A549 (cell line): ENCODE results near the gene MMP14. TPM values are rescaled to one million over a fixed set of nuclear protein-coding genes. Genes with fewer than 3 reads are reported as not detected.

Source experiments
- ATAC-seq, 2 experiments: fragments of 200-7000 bp in 1 of 2; fragments of >200 bp in 1 of 2; cut with Nextera tagmentation in 1 of 2; cut with Tn5 transposase in 1 of 2; 3 replicates each; pipeline versions ENCODE4 v1.8.0 to v1.9.1; 2018 to 2020; ENCODE audit warnings: mild to moderate bottlenecking in 1 of 2, moderate library complexity in 1 of 2
- CTCF ChIA-PET: fragments of 300-600 bp; sonication (Branson Sonifier 250); formaldehyde crosslinking; extraction: SDS; loops from one replicate; lab custom pipeline; 2021; ENCODE audit warnings: antibody characterized with exemption, inconsistent platforms; lab: Yijun Ruan, JAX
- POLR2A ChIA-PET: fragments of 350-600 bp; formaldehyde crosslinking; extraction: SDS; loops from one replicate; lab custom pipeline; 2021; ENCODE audit warnings: antibody characterized with exemption, inconsistent platforms; lab: Yijun Ruan, JAX
- DNase-seq, 2 experiments: peaks; one replicate each; pipeline versions ENCODE4 v3.0.0 to v3.0.0-alpha.2; 2011 to 2016; ENCODE audit warnings: low read depth in 1 of 2, low spot score in 1 of 2
- FAIRE-seq: peaks from 2 replicates; lab custom pipeline; 2011; peaks lifted over from hg19 to GRCh38; lab: Jason Lieb, UNC
- H3K27ac ChIP-seq, 2 experiments: fragments of >200 bp; sonication (Bioruptor Twin); formaldehyde crosslinking; 3 replicates each; pipeline ENCODE4 v1.5.1; 2016 to 2017
- H3K4me1 ChIP-seq: fragments of >200 bp; sonication (Bioruptor Twin); formaldehyde crosslinking; 3 replicates; pipeline ENCODE4 v1.6.1; 2016
- H3K4me2 ChIP-seq: fragments of >200 bp; sonication (Bioruptor Twin); formaldehyde crosslinking; 3 replicates; pipeline ENCODE4 v1.6.1; 2016
- H3K4me3 ChIP-seq: fragments of >200 bp; sonication (Bioruptor Twin); formaldehyde crosslinking; 3 replicates; pipeline ENCODE4 v1.5.1; 2016
- H3K9me3 ChIP-seq: fragments of >200 bp; sonication (Bioruptor Twin); formaldehyde crosslinking; 3 replicates; pipeline ENCODE4 v1.6.1; 2016
- CBX8 ChIP-seq: fragments of 200-600 bp; sonication (generic); IDR thresholded peaks from 2 replicates; pipeline ENCODE4 v1.6.1; 2016
- CEBPB ChIP-seq, 2 experiments: fragments of >200 bp in 1 of 2; sonication (Bioruptor Twin) in 1 of 2; formaldehyde crosslinking in 1 of 2; IDR thresholded peaks; 2 replicates each; pipeline ENCODE4 v1.6.1; 2012 to 2016
- CHD2 ChIP-seq: fragments of 150-350 bp; IDR thresholded peaks from 2 replicates; pipeline ENCODE4 v1.6.1; 2014; ENCODE audit warnings: low read length; ENCODE audit not compliant: partially characterized antibody
- EHF ChIP-seq: fragments of 250-450 bp; sonication (Bioruptor Pico); IDR thresholded peaks from 2 replicates; pipeline ENCODE4 v1.5.0; 2020; ENCODE audit warnings: mild to moderate bottlenecking
- EHMT2 ChIP-seq: fragments of 200-600 bp; sonication (generic); IDR thresholded peaks from 2 replicates; pipeline ENCODE4 v1.6.1; 2016; ENCODE audit warnings: antibody characterized with exemption, low read depth, mild to moderate bottlenecking, moderate library complexity
- HEYL ChIP-seq: fragments of 250-450 bp; sonication (Bioruptor Pico); IDR thresholded peaks from 2 replicates; pipeline ENCODE4 v1.8.0; 2021; ENCODE audit warnings: mild to moderate bottlenecking, moderate library complexity
- HOXB13 ChIP-seq: fragments of 250-450 bp; sonication (Bioruptor Pico); IDR thresholded peaks from 2 replicates; pipeline ENCODE4 v1.5.0; 2020; ENCODE audit warnings: low read depth, mild to moderate bottlenecking, moderate library complexity
- JUN ChIP-seq, 2 experiments: fragments of >200 bp; sonication (Bioruptor Twin); formaldehyde crosslinking; IDR thresholded peaks; 2 replicates in 1 of 2; 3 replicates in 1 of 2; pipeline ENCODE4 v1.6.1; 2016 to 2017
- KDM5A ChIP-seq: fragments of 200-600 bp; sonication (generic); IDR thresholded peaks from 2 replicates; pipeline ENCODE4 v1.6.1; 2016; ENCODE audit warnings: antibody characterized with exemption, mild to moderate bottlenecking
- MAFK ChIP-seq: fragments of 450-650 bp; IDR thresholded peaks from 2 replicates; pipeline ENCODE4 v1.6.1; 2014; ENCODE audit not compliant: partially characterized antibody
- MAZ ChIP-seq: fragments of 150-350 bp; IDR thresholded peaks from 2 replicates; pipeline ENCODE4 v1.6.1; 2014; ENCODE audit warnings: antibody characterized with exemption, low read depth, low read length, borderline replicate concordance
- MYC ChIP-seq: IDR thresholded peaks from 2 replicates; pipeline ENCODE4 v1.6.1; 2012; ENCODE audit warnings: mild to moderate bottlenecking, inconsistent platforms, low read length, improper control_type of control experiment, borderline replicate concordance
- NFE2L2 ChIP-seq: fragments of 150-350 bp; conservative IDR thresholded peaks from 2 replicates; pipeline ENCODE4 v1.6.1; 2014; ENCODE audit warnings: low read length
- RCOR1 ChIP-seq: fragments of 150-350 bp; IDR thresholded peaks from 2 replicates; pipeline ENCODE4 v1.6.1; 2014; ENCODE audit warnings: antibody characterized with exemption, low read length, low read depth
- RFX5 ChIP-seq: fragments of 450-650 bp; IDR thresholded peaks from 2 replicates; pipeline ENCODE4 v1.7.1; 2014; ENCODE audit warnings: antibody characterized with exemption, mild to moderate bottlenecking, moderate library complexity
- SMC3 ChIP-seq: fragments of >200 bp; sonication (Bioruptor Twin); formaldehyde crosslinking; IDR thresholded peaks from 3 replicates; pipeline ENCODE4 v1.6.1; 2018; ENCODE audit warnings: inconsistent platforms
- USF2 ChIP-seq: fragments of 450-650 bp; IDR thresholded peaks from 2 replicates; pipeline ENCODE4 v1.6.1; 2014; ENCODE audit warnings: antibody characterized with exemption
- ZNF302 ChIP-seq: fragments of 250-450 bp; sonication (Bioruptor Pico); IDR thresholded peaks from 2 replicates; pipeline ENCODE4 v1.9.0; 2021; ENCODE audit warnings: inconsistent platforms, mild to moderate bottlenecking, moderate library complexity
- WGBS: methylation state at CpG from one replicate; pipeline ENCODE4 v1.1.6; 2017; ENCODE audit errors: missing lambda C conversion rate; 5-methylcytosine and 5-hydroxymethylcytosine counted together
- polyA plus RNA-seq, 4 experiments: library from polyadenylated mRNA; depleted of rRNA in 3 of 4; stranded (reverse); fragments of >200 nt; fragmentation: RNase III in 1 of 4; extraction: RNeasy Plus Mini Kit Qiagen cat#74134 plus additional on column Dnase treatment in 1 of 4; gene quantifications; 2 replicates in 3 of 4; 3 replicates in 1 of 4; pipeline ENCODE4 v1.2.3, GENCODE V29; 2011 to 2017
- TF ChIP-seq, protein P1 (sequence below): fragments of >200 bp; sonication (Bioruptor Twin); formaldehyde crosslinking; IDR thresholded peaks from 3 replicates; pipeline ENCODE4 v1.6.1; 2016
- TF ChIP-seq, protein P2 (sequence below): fragments of >200 bp; sonication (Bioruptor Twin); formaldehyde crosslinking; IDR thresholded peaks from 3 replicates; pipeline ENCODE4 v1.5.1; 2016
- TF ChIP-seq, protein P3 (sequence below): IDR thresholded peaks from 2 replicates; pipeline ENCODE4 v1.6.1; 2012; ENCODE audit warnings: low read depth, borderline replicate concordance

Gene MMP14
- polyA plus RNA-seq, 2 of the 4 experiments (the other 2 are of a cell fraction) = 1.5 to 1.9 TPM

GRCh38 chr14:22794551-22794951 is 41.8 kb upstream of the MMP14 start:
- CTCF ChIA-PET = interaction anchor here (0.6 to 1.6 kb wide), 3 partner anchors 18 to 187 kb away, joined by 3 to 9 read pairs (median 5); no protein-coding TSS in a partner anchor
- Histone ChIP-seq H3K4me1 (peaks cover 28% of the 10 kb centered on the region), H3K4me3 (no peak overlapping the region)

GRCh38 chr14:22796087-22796707 is 40.2 kb upstream of the MMP14 start:
- peaks cover 18% of the 10 kb centered on the region for H3K4me1 ChIP-seq
- FAIRE-seq = no peak
- TF ChIP-seq EHMT2 (no peak), RFX5 (no peak), USF2 (no peak)
- ChIA-PET POLR2A (no interaction called here), CTCF (interaction anchor here (0.9 to 1.5 kb wide), 4 partner anchors 15 to 112 kb away, joined by 3 to 4 read pairs (median 4); no protein-coding TSS in a partner anchor)
- WGBS = 24% methylated on average over 4 of the region's 5 CpGs
- ATAC-seq = no peak; a peak in 1 of 6 replicates
- H3K9me3 ChIP-seq = no peaks in the 10 kb centered on the region
- DNase-seq = no peak
- no peak overlapping the region for H3K4me3 ChIP-seq
- H3K4me2 ChIP-seq = peak overlapping the region; percentile 28; the same call in 1 of the 3 replicates
- peak overlapping the region; percentile 13; a peak in 3 of 6 replicates for H3K27ac ChIP-seq

More at GRCh38 chr14:22794551-22794951, 41.8 kb upstream of the MMP14 start:
- ATAC-seq = no peak
- TF ChIP-seq HOXB13 (CRISPR knock-in tag) (no peak), MYC (no peak), CBX8 (no peak)
- TF ChIP-seq, protein P1, sequence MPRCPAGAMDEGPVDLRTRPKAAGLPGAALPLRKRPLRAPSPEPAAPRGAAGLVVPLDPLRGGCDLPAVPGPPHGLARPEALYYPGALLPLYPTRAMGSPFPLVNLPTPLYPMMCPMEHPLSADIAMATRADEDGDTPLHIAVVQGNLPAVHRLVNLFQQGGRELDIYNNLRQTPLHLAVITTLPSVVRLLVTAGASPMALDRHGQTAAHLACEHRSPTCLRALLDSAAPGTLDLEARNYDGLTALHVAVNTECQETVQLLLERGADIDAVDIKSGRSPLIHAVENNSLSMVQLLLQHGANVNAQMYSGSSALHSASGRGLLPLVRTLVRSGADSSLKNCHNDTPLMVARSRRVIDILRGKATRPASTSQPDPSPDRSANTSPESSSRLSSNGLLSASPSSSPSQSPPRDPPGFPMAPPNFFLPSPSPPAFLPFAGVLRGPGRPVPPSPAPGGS = no peak
- TF ChIP-seq, protein P2, sequence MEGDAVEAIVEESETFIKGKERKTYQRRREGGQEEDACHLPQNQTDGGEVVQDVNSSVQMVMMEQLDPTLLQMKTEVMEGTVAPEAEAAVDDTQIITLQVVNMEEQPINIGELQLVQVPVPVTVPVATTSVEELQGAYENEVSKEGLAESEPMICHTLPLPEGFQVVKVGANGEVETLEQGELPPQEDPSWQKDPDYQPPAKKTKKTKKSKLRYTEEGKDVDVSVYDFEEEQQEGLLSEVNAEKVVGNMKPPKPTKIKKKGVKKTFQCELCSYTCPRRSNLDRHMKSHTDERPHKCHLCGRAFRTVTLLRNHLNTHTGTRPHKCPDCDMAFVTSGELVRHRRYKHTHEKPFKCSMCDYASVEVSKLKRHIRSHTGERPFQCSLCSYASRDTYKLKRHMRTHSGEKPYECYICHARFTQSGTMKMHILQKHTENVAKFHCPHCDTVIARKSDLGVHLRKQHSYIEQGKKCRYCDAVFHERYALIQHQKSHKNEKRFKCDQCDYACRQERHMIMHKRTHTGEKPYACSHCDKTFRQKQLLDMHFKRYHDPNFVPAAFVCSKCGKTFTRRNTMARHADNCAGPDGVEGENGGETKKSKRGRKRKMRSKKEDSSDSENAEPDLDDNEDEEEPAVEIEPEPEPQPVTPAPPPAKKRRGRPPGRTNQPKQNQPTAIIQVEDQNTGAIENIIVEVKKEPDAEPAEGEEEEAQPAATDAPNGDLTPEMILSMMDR = no peak
- no peak overlapping the region for H3K27ac ChIP-seq
- no peak overlapping the region for H3K4me2 ChIP-seq
- no peak for DNase-seq
- 75% methylated on average over 7 of the region's 7 CpGs for WGBS
- H3K9me3 ChIP-seq = no peaks in the 10 kb centered on the region
- POLR2A ChIA-PET = no interaction called here
- FAIRE-seq = no peak

GRCh38 chr14:22797017-22797917 is 39.1 kb upstream of the MMP14 start:
- H3K4me1 ChIP-seq = peaks cover 18% of the 10 kb centered on the region
- FAIRE-seq (no peak), ATAC-seq (no peak), DNase-seq (no peak)
- no peak overlapping the region for H3K4me3 ChIP-seq
- POLR2A ChIA-PET = interaction anchor here (0.6 kb wide), 1 partner anchor 11 kb away, joined by 3 read pairs; no protein-coding TSS in a partner anchor
- no peak overlapping the region for H3K27ac ChIP-seq
- CTCF ChIA-PET = interaction anchor here (0.7 to 1.5 kb wide), 7 partner anchors 11 to 227 kb away, joined by 3 to 5 read pairs (median 3); no protein-coding TSS in a partner anchor
- no peak for TF ChIP-seq CEBPB (IDR thresholded peaks at IDR 0.05)
- no peak for TF ChIP-seq KDM5A
- TF ChIP-seq RCOR1 = no peak
- no peak for TF ChIP-seq CHD2
- no peak for TF ChIP-seq MAZ
- no peak for TF ChIP-seq HEYL
- TF ChIP-seq ZNF302 (CRISPR knock-in tag) = no peak
- no peak for TF ChIP-seq NFE2L2
- no peak for TF ChIP-seq EHF (CRISPR knock-in tag)
- TF ChIP-seq, protein P3, sequence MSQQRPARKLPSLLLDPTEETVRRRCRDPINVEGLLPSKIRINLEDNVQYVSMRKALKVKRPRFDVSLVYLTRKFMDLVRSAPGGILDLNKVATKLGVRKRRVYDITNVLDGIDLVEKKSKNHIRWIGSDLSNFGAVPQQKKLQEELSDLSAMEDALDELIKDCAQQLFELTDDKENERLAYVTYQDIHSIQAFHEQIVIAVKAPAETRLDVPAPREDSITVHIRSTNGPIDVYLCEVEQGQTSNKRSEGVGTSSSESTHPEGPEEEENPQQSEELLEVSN = no peak
- no peak for TF ChIP-seq SMC3
- no peak for TF ChIP-seq MYC
- TF ChIP-seq JUN (IDR thresholded peaks at IDR 0.05) = no peak
- TF ChIP-seq MAFK = no peak
- H3K4me2 ChIP-seq = no peak overlapping the region
- no peaks in the 10 kb centered on the region for H3K9me3 ChIP-seq
- WGBS = 36% methylated on average over 4 of the region's 5 CpGs
